NK-92 (cell line): Measurements from ENCODE around the gene NCAM2.

ENCODE experiments used
- DNase-seq: peaks from one replicate; lab custom pipeline; 2025; ENCODE audit not compliant: unreplicated experiment; lab: John Stamatoyannopoulos, UW

The NCAM2 gene

DNA sequence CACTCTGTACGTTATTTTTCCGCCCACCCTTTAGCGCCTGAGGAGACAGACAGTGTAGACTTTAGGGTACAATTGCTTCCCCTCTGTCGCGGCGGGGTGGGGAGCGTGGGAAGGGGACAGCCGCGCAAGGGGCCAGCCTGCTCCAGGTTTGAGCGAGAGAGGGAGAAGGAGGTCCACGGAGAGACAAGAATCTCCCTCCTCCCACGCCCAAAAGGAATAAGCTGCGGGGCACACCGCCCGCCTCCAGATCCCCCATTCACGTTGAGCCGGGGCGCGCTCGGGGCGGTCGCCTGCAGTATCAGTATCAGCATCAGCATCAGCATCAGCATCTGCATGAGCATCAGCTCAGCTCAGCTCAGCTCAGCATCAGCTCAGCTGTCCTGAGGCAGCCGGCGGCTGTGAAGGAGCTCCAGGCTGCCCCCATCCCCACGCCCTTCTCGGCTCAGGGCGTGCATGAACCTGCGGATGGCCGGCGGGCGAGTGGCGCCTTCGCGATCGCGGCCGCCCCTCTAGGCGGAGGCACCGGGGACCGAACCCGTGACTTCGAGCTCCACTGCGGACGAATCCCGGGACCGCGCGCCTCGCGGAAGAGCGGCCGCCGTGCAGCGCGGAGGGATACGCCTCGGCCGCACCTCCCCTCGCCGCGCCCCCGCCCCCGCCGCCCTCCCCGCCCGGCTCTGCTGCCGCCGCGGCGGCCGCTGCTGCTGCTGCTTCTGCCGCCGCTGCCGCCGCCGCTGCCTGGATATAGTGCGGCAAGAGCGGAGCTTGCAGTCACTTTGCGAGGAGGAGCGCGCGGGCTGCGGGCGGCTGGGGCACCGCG lies at the start of gene NCAM2:
Gene NCAM2, plus strand, starts transcription at position 774 of the 820 bp plus-strand sequence.
- no peak for DNase-seq

DNA sequence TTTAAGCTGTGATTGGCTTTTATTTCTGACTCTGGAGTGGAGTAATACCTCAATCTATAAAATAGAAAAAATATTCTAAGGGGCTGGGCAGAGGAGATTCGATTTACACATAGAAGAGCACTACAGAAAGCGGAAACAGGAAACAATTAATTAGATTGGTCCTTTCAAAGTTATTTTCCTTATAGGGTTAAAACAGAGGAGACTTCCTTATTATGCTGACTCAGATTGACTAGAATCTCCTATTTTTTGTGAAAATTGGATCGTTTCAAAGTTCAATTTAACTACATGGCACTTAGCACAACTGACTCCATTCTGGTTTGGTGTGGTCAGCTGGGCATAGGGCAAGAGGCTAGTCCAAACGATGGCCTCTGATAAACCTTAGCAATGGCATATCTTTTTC lies 48.3 kb upstream of the NCAM2 start:
- no peak for DNase-seq

DNA sequence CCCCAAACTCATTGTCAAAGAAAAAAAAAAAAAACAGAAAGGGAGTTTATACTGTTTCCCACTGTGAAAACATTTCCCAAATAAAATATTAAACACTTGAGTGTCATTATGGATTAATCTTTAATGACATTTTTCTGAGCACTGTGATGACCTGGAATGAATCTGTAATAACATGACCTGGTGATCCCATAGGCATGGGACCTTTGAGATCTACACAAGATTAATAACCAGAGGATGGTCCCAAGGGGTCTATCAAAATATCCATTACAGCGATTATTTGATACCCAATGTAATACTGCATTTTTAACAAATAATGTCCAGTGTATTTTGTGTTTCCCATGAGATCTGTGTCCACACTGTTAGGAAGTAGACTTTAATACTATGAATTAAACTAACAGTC lies 32.4 kb upstream of the NCAM2 start:
- no peak for DNase-seq

DNA sequence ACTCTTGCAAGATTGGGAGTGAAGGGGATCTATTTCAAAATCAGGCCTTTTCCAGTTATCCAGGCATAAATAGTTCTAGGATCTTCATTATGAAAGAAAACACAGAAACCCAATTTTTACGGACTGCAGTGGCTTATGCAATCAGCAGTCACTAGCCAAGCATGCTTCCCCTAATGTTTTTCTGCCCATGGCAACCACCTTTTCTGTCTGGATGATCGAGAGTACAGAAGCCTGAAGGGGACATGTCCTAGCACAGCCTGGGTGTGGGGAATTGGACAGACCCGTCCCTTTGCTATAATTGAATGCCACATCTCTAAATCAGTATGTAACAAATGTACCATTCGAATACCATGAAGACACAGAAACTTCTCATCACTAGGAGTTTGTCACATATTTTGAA lies 29.8 kb upstream of the NCAM2 start:
- no peak for DNase-seq

DNA sequence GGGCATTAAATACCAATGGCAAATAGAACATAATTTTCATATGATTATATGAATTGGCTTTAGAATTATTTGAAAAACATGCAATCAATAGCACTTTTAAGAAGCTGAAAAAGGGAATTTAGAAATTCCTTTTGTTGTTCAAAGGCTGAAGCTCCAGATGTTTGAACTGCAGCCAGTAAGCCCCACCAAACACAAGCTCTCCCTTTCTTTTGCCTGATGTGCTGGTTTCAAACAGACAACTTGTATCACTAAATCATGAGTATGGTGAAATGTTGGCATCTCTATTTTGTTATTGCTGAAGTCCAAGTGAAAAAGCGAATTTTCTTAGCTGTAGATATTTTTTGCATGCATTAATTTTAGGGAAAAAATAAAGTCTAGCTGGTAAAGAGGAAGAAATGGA lies 27.5 kb upstream of the NCAM2 start:
- DNase-seq = no peak

DNA sequence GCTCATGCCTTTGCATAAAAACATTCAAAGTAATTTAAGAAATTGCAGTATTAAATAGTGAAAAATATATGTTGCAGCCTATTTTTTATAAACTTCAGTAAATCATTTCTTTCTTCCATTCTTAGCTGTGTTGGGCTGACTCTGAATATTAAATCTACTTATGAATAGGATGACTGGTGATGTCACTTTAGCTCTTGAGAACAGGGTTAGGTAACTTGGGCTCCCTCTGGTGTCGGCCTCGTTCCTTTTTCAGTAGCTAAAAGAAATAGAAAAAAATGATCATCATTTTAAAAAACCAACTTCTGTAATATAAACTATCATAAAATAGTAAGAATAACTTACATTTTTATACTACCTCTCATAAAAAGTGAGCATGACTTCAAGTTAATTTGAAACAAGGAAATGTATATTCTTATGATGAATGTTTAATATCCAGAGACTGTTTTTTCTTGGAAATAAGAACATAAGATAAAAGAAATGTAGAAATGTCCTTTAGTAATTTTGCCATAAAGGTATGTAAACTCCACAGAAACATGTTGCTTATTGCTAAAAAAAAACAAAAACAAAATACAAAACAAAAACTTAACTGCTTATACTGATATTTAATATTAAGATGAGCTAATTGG lies 26.8 kb upstream of the NCAM2 start:
- no peak for DNase-seq

DNA sequence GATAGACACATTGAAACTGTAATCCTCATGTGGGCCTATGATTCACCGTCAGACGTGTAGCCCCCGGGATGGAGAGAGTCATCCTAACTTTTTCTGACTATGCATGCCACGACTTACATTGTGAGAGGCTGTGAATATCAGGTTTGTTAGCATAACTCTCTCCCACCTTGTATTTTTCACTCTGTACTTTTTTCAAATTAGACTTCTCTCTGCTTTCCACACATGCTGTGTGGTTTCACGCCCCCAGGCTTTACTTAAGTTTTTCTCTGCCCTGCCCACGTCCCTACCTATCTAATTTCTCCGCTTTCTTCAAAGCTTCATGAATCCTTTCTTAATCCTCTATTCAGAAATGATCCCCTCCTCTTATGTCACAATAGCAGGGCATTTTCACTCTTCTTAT lies 3.4 kb upstream of the NCAM2 start:
- no peak for DNase-seq

DNA sequence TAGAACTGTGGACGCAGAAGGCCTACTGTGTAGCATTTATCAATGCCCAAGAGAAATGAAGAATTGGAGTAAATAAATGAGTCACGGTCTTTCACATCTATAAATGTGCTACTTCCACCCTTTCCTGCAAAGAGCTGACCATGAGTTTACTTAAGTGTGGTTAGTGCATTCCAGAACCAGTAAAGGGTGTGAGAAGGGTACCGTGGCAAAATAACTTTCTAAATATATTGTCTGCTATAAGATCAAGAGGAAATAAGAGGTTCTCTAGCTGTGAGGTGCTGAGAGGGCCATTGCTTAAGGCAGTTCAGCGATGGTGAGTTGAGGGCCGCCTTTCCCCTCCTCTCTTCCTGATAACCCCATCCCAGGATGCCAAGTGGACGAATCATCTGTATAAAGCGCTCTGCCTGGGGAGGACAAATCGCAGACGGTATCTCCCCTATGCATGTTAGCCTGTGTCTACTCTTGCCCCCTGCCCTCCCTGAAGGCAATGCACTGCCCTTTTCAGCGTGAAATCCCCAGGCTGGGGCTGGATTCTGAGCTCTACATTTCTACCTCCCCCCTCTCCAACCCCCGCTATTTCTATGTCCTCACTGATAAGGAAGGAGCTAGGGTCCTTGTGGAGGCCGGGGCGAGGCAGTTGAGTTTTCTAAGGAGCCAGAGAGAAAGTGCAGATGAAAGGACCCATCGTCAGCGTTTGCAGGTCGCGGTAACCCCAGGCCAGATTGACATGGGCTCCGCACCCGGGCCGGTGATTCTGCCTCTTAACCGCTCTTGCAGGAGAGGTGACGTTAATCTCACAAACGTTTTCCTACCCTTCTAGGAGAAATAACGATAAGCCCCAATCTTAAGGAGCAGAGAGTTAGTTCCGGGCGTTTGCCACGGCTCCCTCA lies 1.5 kb upstream of the NCAM2 start:
- no peak for DNase-seq

DNA sequence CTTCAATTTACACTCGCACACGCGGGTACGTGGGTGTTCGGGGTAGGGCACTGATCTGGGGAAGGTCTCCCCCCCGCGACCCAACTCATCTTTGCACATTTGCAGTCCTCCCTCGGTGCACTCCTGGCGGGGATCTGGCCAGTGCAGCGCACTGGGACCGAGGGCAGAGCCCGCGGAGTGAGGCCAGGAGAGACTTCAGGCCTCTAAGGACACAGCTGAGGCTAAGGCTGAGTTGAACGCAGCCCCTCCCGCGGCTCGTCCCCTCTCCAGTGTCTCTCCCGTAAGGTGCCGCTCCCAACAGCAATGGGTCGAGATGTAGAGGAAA lies 936 bp upstream of the NCAM2 start:
- DNase-seq = no peak

DNA sequence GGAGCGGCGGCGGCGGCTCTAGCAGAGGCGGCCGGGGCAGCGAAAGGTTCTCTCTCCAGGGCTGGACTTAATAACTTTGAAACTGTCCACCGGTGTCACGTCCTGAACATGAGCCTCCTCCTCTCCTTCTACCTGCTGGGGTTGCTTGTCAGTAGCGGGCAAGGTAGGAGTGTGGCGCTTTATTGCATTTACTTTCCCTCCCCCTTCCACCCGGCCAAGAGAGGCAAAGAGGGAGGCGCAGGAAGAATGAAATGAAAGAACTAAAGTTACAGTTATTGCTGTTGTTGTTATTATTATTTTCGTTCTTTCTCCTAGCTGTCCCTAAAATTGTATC lies 214 bp downstream of the NCAM2 start:
- no peak for DNase-seq

DNA sequence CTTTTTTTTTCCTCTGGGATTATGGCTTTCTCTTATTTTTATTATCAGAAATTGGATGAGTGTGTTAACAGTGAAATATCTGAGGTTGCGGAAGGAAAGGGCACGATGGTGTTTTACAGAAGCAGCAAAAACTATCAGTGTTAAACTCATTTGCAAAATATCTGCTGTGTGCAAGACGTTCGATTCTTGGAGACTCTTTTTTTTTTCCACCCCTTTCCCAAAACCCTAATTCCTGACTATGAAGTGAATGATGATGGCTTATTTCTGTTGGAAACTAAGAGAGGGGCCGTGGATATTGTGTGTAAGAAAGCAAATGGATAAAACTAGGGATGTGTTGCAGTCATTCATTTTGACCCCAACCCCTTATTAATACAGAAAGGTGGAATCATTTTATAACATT lies 677 bp downstream of the NCAM2 start:
- no peak for DNase-seq

DNA sequence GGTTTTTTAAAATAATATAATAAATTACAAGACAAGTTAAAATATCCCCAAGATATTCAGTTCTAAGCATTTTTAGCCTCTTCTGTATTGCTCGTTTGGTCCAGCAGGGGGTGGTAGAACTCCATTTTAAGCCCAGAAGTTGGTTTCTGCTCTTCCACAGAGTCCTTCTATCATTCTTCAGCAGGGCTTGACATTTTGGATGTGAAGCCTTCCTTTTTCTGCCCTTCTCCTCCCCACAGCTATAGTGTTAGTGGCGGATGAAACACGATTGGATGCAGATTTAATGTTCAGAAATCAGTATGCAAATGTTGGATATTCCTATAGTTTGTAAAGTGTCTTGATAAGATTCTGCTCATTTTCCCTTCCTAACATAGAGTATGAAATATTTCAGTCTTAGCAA lies 1.4 kb downstream of the NCAM2 start:
- DNase-seq = no peak

DNA sequence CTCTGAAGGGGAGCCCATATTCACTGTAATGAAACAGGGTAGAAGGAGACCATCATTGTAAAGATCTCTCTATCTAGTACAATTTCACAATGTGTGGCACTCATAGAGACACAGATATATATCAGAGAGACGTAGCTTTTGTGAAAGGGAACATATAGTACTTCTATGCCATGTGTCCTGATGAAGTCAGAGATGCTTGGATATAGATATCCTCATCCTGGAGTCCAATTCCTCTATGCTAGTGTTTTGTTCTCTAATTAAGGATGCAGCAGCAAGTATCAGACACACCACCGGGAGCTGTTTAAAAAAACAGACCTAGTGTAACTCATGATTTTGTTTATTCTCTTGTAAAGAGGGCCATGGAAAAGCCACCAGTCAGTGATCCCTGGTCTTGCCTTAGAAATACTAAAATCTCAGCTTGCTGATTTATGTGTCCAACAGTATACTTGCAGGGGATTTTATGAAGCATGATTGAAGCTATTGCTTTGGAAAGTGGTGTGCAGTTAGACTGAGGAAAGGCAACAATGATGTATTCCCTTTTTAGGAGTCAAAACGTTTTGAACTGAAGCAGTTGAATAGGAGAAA lies 2.5 kb downstream of the NCAM2 start:
- no peak for DNase-seq

DNA sequence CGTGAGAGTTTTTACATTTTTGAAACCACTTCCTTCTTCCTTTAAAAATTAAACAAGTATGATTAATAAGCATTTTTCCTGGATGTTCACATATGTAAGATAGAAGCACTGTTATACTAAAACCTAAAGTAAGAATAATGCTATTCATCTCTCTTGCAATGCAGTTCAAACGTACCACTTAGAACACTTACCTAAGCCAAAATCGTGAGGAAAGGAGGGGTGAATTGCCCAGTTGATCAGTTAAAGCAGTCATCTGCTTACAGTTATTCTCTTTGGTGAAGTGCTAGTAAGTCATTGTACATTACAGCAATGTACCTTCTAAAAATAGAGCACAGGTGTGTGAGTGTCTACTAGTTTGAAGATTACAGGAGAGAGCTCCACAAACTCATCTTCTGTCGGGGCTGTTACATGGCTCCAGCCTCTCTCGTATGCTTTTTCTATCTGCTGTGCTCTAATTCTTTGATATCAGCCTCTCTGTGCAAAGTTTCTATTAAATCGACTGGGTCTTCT lies 3.4 kb downstream of the NCAM2 start:
- no peak for DNase-seq

DNA sequence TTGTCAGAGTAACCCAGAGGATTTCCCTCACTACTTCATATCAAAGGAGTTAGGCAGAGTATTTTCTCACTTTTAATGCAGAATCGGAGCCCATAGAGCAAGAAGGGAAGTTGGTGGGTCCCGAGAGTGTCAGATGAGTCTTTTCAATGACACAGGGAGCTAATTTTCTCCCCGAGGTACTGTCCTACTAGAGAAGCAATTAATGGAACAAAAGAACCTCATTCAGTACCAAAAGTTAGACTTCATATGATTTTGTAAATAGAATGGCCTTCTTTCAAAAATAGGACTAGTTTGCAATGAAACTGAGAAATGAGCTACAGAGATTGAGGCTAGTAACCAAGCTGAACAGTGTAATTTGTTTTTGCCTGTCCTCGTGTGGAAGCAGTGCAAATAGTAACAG lies 3.9 kb downstream of the NCAM2 start:
- DNase-seq = no peak

DNA sequence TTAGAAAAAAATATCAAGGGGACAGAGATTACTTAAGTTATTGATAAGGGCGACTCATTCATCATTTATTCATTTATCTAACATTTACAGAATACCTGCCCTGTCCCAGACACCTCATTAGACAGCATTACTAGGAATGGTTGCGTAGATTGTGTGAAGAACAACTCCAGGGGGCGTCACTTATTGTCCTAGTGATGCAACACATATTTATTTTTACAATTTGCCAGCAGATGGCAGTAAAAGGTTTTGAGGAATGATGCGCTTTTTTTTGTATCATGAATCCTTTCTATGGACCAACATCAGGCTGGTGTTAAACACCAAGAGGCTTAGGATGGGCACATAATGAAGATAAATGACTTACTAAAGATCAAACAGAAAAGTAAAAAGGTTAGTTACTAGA lies 5.5 kb downstream of the NCAM2 start:
- no peak for DNase-seq

DNA sequence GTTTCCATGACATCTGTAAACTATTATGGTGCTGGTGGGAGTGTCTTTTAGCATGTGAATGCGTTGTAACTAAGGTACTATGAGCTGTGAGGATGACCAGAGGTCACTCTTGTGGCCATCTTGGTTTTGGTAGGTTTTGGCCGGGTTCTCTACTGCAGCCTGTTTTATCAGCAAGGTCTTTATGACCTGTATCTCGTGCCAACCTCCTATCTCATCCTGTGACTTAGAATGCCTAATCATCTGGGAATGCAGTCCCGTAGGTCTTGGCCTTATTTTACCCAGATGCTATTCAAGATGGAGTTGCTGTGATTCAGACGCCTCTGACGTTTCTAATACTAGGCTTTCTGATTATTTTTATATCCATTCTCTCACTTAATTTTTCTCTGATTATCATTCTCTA lies 9.4 kb downstream of the NCAM2 start:
- DNase-seq = no peak

DNA sequence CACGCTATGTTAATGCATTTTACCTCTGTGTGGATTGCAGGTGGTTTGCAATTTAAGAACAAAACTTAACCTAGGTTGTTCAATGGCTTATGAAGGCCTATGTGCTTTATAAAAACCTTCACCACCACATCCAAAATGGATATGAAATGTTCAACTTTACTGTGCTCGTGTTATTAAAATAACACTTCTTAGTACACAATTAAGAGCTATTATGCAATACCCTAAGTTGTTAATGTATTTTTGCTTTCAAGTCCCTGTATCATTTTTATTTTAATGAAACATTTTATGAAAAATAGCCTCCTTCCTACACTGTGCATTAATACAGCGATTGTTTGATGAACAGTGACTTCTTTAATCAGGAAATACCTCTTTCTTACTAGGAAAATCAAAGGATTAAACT lies 12.0 kb downstream of the NCAM2 start:
- no peak for DNase-seq

DNA sequence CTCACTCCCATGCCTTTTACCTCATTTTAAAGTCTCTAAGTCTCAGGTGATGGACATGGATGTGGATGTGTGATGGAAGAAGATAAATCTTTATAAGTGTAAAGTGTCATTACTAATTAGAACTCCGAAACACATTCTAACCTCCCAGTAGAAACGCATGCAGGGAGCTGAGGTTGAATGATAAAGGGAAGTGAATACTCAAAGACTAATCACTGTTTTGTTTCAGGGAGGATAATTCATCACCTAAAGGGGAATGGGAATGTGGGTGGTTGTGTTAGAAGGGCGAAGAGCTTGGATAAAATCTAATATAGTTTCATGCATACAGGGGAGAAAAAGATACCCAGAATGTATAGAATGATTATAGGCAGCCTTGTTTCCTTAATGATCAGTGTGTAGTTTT lies 12.5 kb downstream of the NCAM2 start:
- DNase-seq = no peak

DNA sequence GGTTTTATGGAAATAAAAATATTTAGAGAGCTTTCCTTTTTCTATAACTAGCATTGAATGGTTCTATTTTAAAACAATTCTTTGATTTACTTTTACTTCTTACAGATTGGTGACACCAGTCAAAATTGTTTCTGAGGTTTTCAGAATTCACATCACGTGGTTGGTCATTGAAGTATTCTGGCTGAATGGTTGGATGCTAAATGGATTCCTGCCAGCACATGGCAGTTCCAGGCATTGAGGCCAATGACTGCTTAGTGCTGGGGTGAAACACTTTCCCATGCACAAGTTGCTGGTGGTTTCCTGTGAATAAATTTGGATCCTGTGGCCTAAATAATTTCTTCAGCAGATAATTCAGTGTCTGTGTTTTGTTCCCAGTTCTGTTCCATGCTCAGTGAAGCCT lies 20.6 kb downstream of the NCAM2 start:
- no peak for DNase-seq

DNA sequence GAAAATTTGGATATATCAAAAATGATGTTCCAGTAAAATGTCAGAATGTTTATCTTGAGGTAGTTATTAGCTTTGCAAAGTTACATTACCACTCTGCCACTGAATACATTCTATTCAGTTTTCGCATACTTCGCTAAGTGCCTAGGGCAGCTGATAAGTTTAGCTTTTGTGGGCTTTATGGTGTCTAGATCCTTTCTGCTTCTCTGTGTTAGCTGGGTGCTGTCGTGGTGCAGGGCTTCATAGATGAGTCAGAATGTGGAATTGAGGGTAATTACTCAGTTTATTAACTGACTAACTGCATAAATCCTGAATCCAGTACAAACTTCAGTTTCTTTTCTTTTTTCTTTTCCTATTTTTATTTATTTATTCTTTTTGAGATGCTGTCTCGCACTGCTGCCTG lies 21.5 kb downstream of the NCAM2 start:
- no peak for DNase-seq

DNA sequence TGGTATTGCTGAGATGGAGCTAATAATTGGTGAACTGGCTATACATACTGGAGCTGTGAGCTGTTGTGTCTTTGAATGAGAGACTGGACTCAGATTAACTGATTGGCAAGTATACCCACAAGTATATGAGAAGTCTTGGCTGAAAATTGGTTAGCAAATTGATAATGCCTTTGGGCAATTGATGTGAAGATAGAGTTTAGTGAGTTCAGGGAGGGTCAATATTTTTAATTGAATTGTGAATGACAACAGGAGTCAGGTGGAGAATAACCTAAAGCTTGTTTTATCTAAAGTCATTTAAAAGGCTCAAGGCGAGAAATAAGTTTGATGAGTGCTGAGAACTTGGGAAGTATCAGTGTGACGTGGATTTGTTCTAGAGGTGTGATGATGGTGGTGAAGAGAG lies 27.5 kb downstream of the NCAM2 start:
- no peak for DNase-seq
